Lung (tissue), 12 donors: ENCODE measurements around the gene TBC1D22A. TPM values are rescaled to one million over a fixed set of nuclear protein-coding genes. Genes with fewer than 3 reads are reported as not detected.

Source experiments
- ATAC-seq: fragments of 200-7000 bp; cut with Tn5 transposase; one replicate; pipeline ENCODE4 v1.9.1; 2020; ENCODE audit warnings: moderate number of reproducible peaks; ENCODE audit not compliant: insufficient read depth, low FRiP score
- DNase-seq, 3 donors: peaks; one replicate each; pipeline ENCODE4 v3.0.0-alpha.2; 2013 to 2017
- H3K27ac ChIP-seq, 2 donors: one replicate each; pipeline ENCODE4 v1.5.1; 2013; ENCODE audit warnings: mild to moderate bottlenecking in 2 of 2, moderate library complexity in 2 of 2, control low read depth in 1 of 2, inconsistent platforms in 1 of 2, low read depth in 1 of 2, low read length in 1 of 2
- H3K27me3 ChIP-seq, 3 donors: one replicate each; pipeline ENCODE4 v1.5.1; 2013; ENCODE audit warnings: low read length in 2 of 3; ENCODE audit not compliant: control insufficient read depth in 3 of 3, insufficient read depth in 3 of 3
- H3K36me3 ChIP-seq, 4 donors: one replicate each; pipeline ENCODE4 v1.5.1; 2013; ENCODE audit warnings: low read length in 4 of 4, mild to moderate bottlenecking in 1 of 4, moderate library complexity in 1 of 4; ENCODE audit not compliant: control insufficient read depth in 4 of 4, insufficient read depth in 4 of 4
- H3K4me1 ChIP-seq, 5 donors: one replicate each; pipeline ENCODE4 v1.5.1; 2013; ENCODE audit warnings: low read length in 5 of 5, mild to moderate bottlenecking in 2 of 5, moderate library complexity in 1 of 5; ENCODE audit not compliant: control insufficient read depth in 5 of 5, insufficient read depth in 5 of 5
- H3K4me3 ChIP-seq: one replicate; pipeline ENCODE4 v1.5.1; 2013; ENCODE audit warnings: mild to moderate bottlenecking, control low read depth, moderate library complexity
- H3K9ac ChIP-seq, 2 donors: one replicate each; pipeline ENCODE4 v1.5.1; 2013; ENCODE audit warnings: low read length in 2 of 2, control low read depth in 1 of 2; ENCODE audit not compliant: insufficient read depth in 1 of 2
- H3K9me3 ChIP-seq, 4 donors: one replicate each; pipeline ENCODE4 v1.5.1; 2013; ENCODE audit warnings: low read length in 3 of 4, mild to moderate bottlenecking in 1 of 4, moderate library complexity in 1 of 4; ENCODE audit not compliant: control insufficient read depth in 4 of 4, insufficient read depth in 3 of 4
- WGBS, 2 donors: extraction: QIAGEN DNeasy Blood & Tissue Kit; methylation state at CpG; one replicate each; pipeline ENCODE4 v1.1.7; 2013; 5-methylcytosine and 5-hydroxymethylcytosine counted together
- polyA plus RNA-seq, 2 donors: library from polyadenylated mRNA; stranded (reverse); fragments of 200-250 nt; gene quantifications; one replicate each; pipeline ENCODE4 v1.2.1, GENCODE V29; 2013
- total RNA-seq, 2 donors: library from RNA; depleted of rRNA in 1 of 2; stranded (reverse); fragments of >200 nt in 1 of 2; gene quantifications; one replicate each; pipeline ENCODE4 v1.2.1, GENCODE V29; 2014 to 2021
- TF ChIP-seq, protein P1 (sequence below): IDR thresholded peaks from 2 replicates; pipeline ENCODE4 v1.5.1; 2012; ENCODE audit warnings: mild to moderate bottlenecking; ENCODE audit errors: control extremely low read depth, extremely low read depth
- donor health status: control.
- donor health status: control.
- donor health status: Bipolar disorder and iron deficiency.
- donor health status: healthy.
- donor health status: DM: yes; HTN: yes; CAD: no.

TBC1D22A gene
- total and polyA plus RNA-seq, 4 donors = 20.2 to 38.4 (median 21.0) TPM

DNA sequence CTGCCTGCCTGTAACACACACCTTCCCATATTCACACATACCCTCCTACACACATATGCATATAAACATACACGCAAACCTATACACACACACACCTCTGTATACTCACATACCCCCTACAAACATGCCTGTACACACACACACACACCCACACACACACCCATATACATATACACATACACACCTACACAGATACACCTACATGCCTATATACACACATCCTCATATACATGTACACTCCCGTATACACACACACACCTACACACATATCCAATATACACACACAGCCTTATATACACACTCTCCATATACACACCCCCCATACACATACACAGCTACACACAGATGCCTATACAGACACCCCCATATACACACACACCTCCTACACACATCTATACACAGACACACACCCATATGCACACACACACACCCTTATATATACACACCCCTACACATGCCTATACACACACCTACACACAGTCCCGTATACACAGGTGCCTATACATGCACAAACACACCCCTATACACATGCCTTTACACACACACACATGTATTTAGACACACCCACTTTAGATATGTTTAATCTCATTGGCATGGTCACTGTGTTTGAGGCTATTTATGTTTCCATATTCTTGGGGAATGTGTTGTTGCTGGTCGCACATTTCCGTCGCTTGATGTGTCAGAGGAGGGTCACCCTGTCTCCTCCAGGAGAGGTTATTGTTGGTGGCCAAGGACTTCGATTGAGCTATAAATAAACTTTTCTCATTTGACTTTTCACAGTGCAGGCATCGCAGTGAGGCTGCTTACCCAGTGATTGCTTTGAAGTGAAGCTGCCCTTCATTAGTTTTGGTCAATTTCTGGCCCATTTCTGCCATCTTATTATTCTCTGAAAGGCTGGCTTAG lies 243.3 kb downstream of the TBC1D22A start:
- no peak overlapping the region for H3K9ac ChIP-seq
- H3K4me3 ChIP-seq = no peak overlapping the region
- H3K4me1 ChIP-seq = no peaks in the 10 kb centered on the region
- DNase-seq (peak in 1 of 3 donors; percentile 1), ATAC-seq (no peak)
- H3K27me3 ChIP-seq = no peaks in the 10 kb centered on the region
- WGBS, 2 donors = 97 to 98% methylated on average over 8 of the region's 8 CpGs
- peaks cover 0 to 9% (median 7%) of the 10 kb centered on the region in 4 donors for H3K36me3 ChIP-seq
- TF ChIP-seq, protein P1, sequence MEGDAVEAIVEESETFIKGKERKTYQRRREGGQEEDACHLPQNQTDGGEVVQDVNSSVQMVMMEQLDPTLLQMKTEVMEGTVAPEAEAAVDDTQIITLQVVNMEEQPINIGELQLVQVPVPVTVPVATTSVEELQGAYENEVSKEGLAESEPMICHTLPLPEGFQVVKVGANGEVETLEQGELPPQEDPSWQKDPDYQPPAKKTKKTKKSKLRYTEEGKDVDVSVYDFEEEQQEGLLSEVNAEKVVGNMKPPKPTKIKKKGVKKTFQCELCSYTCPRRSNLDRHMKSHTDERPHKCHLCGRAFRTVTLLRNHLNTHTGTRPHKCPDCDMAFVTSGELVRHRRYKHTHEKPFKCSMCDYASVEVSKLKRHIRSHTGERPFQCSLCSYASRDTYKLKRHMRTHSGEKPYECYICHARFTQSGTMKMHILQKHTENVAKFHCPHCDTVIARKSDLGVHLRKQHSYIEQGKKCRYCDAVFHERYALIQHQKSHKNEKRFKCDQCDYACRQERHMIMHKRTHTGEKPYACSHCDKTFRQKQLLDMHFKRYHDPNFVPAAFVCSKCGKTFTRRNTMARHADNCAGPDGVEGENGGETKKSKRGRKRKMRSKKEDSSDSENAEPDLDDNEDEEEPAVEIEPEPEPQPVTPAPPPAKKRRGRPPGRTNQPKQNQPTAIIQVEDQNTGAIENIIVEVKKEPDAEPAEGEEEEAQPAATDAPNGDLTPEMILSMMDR = no peak
- H3K27ac ChIP-seq = no peak overlapping the region
- peaks cover 0 to 2% (median 0%) of the 10 kb centered on the region in 4 donors for H3K9me3 ChIP-seq

DNA sequence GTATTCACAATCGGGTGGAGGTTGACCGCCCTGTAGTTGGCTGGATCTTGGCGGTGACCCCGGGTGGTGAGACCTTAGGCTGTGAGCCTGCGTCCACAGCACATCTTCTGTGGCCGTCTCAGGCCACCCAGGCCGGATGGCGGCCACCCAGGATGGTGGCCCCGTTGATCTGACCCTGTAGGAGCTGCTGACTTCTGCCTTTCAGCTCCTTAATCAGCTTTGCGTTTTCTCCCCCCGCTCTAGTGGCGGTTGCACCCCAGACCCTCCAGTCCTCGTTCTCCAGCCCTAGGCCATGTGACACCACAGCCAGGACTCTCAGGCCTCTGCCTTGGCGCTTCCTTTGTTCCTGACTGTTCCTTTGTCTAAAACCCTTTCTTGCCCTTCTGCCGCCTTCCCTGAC lies 244.0 kb downstream of the TBC1D22A start:
- WGBS, 2 donors = 91 to 94% methylated on average over 15 of the region's 15 CpGs
- Histone ChIP-seq H3K9ac (no peak overlapping the region), H3K36me3 (peaks cover 0 to 9% (median 7%) of the 10 kb centered on the region in 4 donors), H3K9me3 (peaks cover 0 to 2% (median 0%) of the 10 kb centered on the region in 4 donors), H3K4me3 (no peak overlapping the region), H3K4me1 (no peaks in the 10 kb centered on the region), H3K27me3 (no peaks in the 10 kb centered on the region), H3K27ac (no peak overlapping the region)
- ATAC-seq = no peak
- TF ChIP-seq, protein P1 = no peak
- DNase-seq = peak in 1 of 3 donors; percentile 2

DNA sequence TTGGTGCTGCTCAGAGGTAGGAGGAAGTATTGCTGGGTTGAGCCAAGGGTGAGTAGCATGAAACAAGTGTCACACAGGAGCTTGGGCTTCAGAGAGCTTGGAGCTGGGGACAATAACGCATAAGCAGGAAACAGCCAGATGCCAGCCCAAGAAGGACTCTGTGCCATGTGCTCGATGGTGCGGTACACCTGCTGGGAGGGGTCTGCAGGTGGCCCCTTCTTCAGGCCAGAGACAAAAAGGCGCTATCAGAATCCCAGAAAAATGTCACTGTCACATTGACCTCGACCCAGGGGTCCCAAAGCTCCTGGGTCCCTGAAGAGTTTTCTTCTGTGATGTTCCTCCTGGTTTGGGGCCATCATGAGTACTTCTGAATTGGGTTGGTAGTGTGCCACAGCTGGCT lies 244.4 kb downstream of the TBC1D22A start:
- no peak for DNase-seq
- H3K9ac ChIP-seq = no peak overlapping the region
- H3K27ac ChIP-seq = no peak overlapping the region
- ATAC-seq = no peak
- 96 to 98% methylated on average over 5 of the region's 5 CpGs for WGBS, 2 donors
- TF ChIP-seq, protein P1 = no peak
- H3K4me3 ChIP-seq = no peak overlapping the region
- no peaks in the 10 kb centered on the region for H3K4me1 ChIP-seq
- peaks cover 0 to 9% (median 7%) of the 10 kb centered on the region in 4 donors for H3K36me3 ChIP-seq
- peaks cover 0 to 2% (median 0%) of the 10 kb centered on the region in 4 donors for H3K9me3 ChIP-seq
- H3K27me3 ChIP-seq = no peaks in the 10 kb centered on the region
